Measurements from ENCODE around the gene IFIT2.
"Not testable (repeated sequence)": the region's sequence is repeated elsewhere in the genome, so short reads cannot be mapped to it uniquely, and the experiment has no call there.

IFIT2 gene

DNA sequence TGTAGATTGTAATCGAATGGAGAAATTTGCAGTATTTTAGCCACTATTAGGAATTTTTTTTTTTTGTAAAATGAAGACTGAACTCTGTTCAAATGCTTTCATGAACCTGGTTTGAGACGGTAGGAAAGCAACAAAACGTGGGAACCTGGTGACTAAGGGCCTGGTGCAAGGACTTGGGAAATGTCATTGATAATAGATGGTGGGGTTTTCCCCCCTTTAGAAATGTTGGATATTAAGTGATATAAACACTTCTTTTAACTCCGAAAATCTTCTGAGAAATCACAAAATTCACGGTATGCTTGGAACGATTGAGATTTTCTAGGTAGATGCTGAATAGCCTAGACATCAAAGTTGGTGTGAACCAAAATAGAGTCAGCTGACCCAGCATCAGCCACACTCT, 6.4 kb downstream of the IFIT2 start:
- DNase-seq (ENCODE audit: low read depth in 2 of 2) = no peak

DNA sequence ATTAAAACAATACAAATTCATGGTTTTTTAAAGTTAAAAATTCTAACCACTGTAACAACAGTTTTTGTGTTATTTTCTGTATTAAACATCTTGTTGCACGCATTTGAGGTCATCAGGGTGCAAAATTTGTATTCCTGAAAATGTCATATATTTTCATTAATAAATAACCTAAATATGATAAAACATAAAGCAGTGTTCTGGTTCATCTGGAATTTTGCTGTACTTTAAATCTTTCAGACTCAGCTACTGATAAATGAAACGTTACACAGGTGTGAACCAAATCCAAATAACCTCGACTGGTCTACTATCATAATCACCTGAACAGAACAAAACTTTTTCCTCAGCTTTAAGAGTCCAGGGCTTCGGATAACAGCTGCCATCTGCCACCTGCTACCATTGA, 6.9 kb downstream of the IFIT2 start:
- no peak for DNase-seq (ENCODE audit: low read depth in 2 of 2)

DNA sequence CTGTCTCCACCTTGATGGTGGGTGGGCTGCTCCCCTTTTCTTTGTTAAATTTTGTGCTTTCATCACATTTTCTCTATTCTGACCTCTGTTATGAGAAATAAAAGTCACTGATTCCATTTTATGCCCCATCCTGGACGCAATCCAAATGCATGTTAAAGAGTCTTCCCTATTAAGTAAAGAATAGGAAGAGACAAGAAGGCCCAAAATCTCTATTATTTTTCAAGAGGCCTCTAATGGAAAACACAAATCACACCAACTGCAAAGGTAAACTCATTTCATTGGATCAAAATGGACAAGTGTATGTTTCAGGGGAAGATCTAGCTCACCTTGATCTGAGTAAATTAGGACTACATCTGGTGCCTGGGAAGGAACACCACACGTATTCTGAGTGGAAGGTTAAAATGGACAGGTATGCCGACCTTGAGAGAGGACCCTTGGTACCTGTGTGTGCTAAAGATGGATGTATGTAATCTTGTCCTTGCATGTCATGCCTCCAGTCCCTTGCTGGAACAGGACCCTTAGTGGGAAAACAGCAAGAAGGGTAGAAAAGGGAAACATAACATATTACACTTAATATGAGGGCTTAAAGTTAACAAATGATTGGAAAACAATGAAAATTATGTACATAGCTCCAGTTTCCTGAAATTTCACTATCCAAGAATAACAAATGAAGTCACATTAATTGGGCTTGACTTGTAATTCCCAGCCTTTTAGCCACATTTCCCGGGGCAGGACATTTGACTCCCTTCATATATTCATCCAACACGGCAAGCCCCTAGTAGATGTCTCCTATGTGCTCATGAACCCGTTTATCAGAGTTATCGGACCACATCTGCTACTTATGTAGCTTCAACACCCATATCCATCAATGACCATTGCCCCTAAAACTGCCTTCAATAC, 7.6 kb downstream of the IFIT2 start:
- DNase-seq (ENCODE audit: low read depth in 2 of 2) = no peak

DNA sequence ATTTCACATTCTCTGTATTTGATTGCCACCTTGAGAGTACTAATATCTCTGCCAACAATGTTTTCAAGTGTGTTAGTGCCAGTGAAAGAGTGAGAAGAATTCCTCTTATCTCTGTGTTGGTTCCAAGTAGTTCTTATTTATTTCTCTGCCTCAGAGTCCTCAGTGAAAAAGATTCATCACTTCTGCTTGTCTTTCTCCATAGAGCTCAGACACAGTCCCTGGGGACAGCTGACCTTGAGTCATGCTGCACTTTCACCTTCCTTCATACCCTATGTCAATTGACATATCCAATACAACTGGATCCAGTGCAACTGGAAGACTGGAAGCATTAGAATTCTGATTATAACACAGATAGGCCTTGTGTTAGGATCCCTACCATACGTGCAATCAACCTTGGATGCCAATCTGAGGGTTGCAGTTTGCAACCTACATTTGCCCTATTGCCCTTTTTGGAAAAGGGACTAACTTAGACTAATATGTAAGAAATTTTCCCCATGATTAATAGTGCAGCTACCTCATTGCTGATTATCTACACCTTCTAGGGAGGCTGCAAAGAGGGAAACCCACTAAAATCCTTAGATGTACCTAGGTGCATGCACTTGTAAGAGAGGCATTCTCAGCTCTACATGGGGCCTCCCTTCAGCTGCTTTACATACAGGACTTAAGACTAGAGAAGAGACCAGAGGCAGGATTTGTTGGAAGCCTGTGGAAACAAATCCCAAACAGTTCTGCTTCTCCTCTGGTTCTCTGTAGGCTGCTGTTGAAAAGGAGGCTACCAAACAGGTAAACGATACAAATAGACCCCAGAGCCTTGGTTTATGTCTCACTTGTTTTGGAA, 8.4 kb downstream of the IFIT2 start:
- no peak for DNase-seq (ENCODE audit: low read depth in 2 of 2)

GRCh38 chr10:89312973-89313372, 11.1 kb downstream of the IFIT2 start:
- DNase-seq (ENCODE audit: low read depth in 2 of 2) = no peak

DNA sequence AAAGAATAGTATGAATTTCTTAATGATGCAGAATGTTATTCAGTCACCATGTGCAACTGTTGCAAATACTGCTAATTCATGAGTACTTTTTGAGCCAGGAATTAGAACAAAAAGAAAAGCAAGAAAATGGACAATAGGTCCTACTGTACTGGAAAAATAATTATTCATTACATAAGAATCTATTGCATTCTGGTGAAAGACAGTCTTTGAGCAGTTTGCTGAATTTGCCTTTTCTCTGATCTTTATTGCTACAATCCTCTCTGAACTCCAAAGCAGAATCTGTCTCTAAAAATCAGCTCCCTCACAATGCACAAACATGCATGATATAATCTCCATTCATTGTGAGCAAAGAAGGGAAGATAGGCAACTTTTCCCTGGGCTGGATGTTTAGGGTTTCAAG, 12.8 kb downstream of the IFIT2 start:
- DNase-seq (ENCODE audit: low read depth in 2 of 2) = no peak

- DNase-seq (ENCODE audit: low read depth in 2 of 2) = not testable (repeated sequence)
Measured at GRCh38 chr10:89318047-89318446, 16.2 kb downstream of the IFIT2 start.

DNA sequence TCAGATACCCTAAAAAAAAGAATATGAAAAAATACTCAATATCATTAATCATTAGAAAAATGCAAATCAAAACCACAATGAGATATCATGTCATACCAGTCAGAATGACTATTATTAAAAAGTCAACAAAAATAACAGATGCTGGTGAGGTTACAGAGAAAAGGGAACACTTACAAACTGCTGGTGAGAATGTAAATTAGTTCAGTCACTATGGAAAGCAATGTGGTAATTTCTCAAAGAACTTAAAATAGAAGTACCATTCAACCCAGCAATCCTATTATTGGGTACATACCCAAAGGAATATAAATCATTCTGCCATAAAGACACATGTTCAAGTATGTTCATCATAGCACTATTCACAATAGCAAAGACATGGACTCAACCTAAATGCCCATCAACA, 23.2 kb downstream of the IFIT2 start:
- DNase-seq (ENCODE audit: low read depth in 2 of 2) = not testable (repeated sequence)

DNA sequence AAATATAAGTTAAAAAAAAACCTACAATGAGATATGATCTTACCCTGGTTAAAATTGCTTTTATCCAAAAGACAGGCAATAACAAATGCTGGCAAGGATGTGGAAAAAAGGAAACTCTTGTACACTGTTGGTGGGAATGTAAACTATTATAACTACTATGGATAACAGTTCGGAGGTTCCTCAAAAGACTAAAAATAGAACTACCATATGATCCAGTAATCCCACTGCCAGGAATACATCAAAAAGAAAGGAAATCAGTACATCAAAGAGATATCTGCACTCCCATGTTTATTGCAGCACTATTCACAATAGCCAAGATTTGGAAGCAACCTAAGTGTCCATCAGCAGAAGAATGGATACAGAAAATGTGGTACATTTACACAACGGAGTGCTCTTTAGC, 24.0 kb downstream of the IFIT2 start:
- not testable (repeated sequence) for DNase-seq (ENCODE audit: low read depth in 2 of 2)

GRCh38 chr10:89327803-89328441, 26.1 kb downstream of the IFIT2 start, which contains the start of gene IFIT3:
TSS of gene IFIT3 (plus strand) at chr10:89327997. CDS start at chr10:89328074, 77 bp downstream.
- DNase-seq (ENCODE audit: low read depth in 2 of 2) = no peak

- DNase-seq (ENCODE audit: low read depth in 2 of 2) = no peak
Measured at GRCh38 chr10:89329151-89329550, 27.3 kb downstream of the IFIT2 start.

- not testable (repeated sequence) for DNase-seq (ENCODE audit: low read depth in 2 of 2)
Measured at GRCh38 chr10:89330014-89330413, 28.2 kb downstream of the IFIT2 start.

GRCh38 chr10:89330537-89331212, 28.8 kb downstream of the IFIT2 start:
- no peak for DNase-seq (ENCODE audit: low read depth in 2 of 2)

GRCh38 chr10:89331487-89332122, 29.8 kb downstream of the IFIT2 start:
- not testable (repeated sequence) for DNase-seq (ENCODE audit: low read depth in 2 of 2)

DNA sequence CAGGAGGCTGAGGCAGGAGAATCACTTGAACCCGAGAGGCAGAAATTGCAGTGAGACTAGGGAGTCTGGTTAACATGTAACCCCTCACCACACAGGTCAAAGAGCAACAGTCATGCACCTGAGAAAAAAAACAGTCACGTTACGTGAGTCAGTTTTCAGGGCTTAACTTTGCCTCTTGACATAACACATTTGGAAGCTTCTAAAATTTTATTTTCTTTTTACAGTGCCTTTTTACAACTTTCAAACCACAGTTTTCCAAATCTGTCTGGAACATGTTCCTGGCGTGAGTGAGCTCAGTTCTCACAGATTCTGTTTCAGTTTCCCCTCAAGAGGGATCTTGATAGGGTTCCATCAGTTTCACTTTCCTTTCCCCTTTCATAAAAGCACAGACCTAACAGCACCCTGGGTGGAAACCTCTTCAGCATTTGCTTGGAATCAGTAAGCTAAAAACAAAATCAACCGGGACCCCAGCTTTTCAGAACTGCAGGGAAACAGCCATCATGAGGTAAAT, 30.3 kb downstream of the IFIT2 start:
- DNase-seq (ENCODE audit: low read depth in 2 of 2) = no peak

DNA sequence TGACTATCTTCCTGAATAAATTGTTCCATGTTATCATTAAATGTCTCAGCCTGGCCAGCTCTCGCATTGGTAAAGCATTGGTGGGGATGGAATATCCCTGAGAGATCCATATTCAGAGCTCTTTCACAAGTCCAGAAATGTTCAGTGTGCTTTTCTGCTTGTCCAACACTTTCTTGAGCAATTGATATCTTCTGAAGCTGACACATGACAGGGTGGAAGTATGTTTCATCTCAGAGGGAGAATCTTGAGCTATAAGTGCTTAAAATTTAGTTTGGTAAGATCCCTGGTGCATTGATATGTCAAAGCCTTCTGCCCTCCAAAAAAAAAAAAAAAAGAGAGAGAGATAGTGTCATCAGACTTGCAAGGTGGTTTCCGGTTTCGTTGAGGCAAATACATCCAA, 33.4 kb downstream of the IFIT2 start:
- no peak for DNase-seq (ENCODE audit: low read depth in 2 of 2)

DNA sequence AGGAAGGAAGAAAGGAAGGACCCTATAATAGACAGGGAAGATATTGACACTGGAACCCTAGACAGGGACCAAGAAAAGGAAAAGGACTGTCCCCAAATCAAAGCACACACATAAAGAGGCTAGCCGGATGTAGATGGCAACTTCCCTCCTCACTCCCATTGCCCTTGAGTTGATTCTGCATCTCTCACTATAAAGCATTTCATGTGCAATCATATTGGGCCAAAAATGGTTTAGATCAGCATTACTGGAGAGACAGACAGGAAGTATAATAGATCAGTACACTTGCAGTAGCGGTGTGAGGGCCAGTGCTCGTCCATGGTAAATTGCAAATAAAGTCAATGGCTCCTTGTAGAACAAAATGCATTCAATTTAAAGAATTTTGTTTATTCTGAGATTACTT, 34.4 kb downstream of the IFIT2 start:
- no peak for DNase-seq (ENCODE audit: low read depth in 2 of 2)

GRCh38 chr10:89337484-89337883, 35.6 kb downstream of the IFIT2 start:
- no peak for DNase-seq (ENCODE audit: low read depth in 2 of 2)

DNA sequence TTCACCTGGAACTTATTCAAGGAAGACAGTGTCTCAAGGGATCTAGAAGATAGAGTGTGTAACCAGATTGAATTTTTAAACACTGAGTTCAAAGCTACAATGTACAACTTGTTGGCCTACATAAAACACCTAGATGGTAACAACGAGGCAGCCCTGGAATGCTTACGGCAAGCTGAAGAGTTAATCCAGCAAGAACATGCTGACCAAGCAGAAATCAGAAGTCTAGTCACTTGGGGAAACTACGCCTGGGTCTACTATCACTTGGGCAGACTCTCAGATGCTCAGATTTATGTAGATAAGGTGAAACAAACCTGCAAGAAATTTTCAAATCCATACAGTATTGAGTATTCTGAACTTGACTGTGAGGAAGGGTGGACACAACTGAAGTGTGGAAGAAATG, 36.9 kb downstream of the IFIT2 start:
- no peak for DNase-seq (ENCODE audit: low read depth in 2 of 2)

DNA sequence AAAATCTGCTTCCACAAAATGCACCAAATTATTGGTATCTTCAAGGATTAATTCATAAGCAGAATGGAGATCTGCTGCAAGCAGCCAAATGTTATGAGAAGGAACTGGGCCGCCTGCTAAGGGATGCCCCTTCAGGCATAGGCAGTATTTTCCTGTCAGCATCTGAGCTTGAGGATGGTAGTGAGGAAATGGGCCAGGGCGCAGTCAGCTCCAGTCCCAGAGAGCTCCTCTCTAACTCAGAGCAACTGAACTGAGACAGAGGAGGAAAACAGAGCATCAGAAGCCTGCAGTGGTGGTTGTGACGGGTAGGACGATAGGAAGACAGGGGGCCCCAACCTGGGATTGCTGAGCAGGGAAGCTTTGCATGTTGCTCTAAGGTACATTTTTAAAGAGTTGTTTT, 38.0 kb downstream of the IFIT2 start:
- DNase-seq (ENCODE audit: low read depth in 2 of 2) = no peak

- DNase-seq (ENCODE audit: low read depth in 2 of 2) = no peak
Measured at GRCh38 chr10:89341649-89342048, 39.8 kb downstream of the IFIT2 start.

Measured in stimulated activated CD4-positive, alpha-beta T cell treated with anti-CD3 and anti-CD28 coated beads, Interleukin-1b, Interleukin-23, amount 100 ng/mL, for 1 hour (primary cell).